RCC 7860 (cell line): Measurements from ENCODE around the gene LITAF.
"Not testable (repeated sequence)": the region's sequence is repeated elsewhere in the genome, so short reads cannot be mapped to it uniquely, and the experiment has no call there.

Experiments
- DNase-seq: peaks from one replicate; pipeline ENCODE4 v3.0.0-alpha.2; 2015; ENCODE audit warnings: low spot score
- FAIRE-seq: peaks from 2 replicates; lab custom pipeline; 2012; peaks lifted over from hg19 to GRCh38; lab: Jason Lieb, UNC

LITAF gene

GRCh38 chr16:11621539-11621919 is 34.8 kb upstream of the LITAF start:
- FAIRE-seq: no peak

GRCh38 chr16:11620243-11621003 is 33.7 kb upstream of the LITAF start:
- no peak for FAIRE-seq

More at GRCh38 chr16:11621539-11621919, 34.8 kb upstream of the LITAF start:
- DNase-seq: no peak

GRCh38 chr16:11619327-11619851 is 32.7 kb upstream of the LITAF start:
- FAIRE-seq (no peak), DNase-seq (no peak)

More at GRCh38 chr16:11620243-11621003, 33.7 kb upstream of the LITAF start:
- DNase-seq: no peak

- DNase-seq (no peak), FAIRE-seq (no peak)
Measured at GRCh38 chr16:11618107-11618717, 31.5 kb upstream of the LITAF start.

GRCh38 chr16:11615748-11616447 is 29.2 kb upstream of the LITAF start:
- FAIRE-seq: peak; percentile 57

GRCh38 chr16:11614587-11615175 is 28.0 kb upstream of the LITAF start:
- FAIRE-seq: no peak

More at GRCh38 chr16:11615748-11616447, 29.2 kb upstream of the LITAF start:
- peak; percentile 36 for DNase-seq

GRCh38 chr16:11613381-11614303 is 26.9 kb upstream of the LITAF start:
- DNase-seq (peak; percentile 79), FAIRE-seq (peak; percentile 18)

More at GRCh38 chr16:11614587-11615175, 28.0 kb upstream of the LITAF start:
- DNase-seq: peak; percentile 49

- DNase-seq (no peak), FAIRE-seq (no peak)
Measured at GRCh38 chr16:11612665-11613025, 25.9 kb upstream of the LITAF start.

- peak; percentile 92 for DNase-seq
- FAIRE-seq: peak; percentile 84
Measured at GRCh38 chr16:11611871-11612664, 25.3 kb upstream of the LITAF start.

GRCh38 chr16:11610580-11610979 is 23.9 kb upstream of the LITAF start:
- peak; percentile 11 for DNase-seq
- no peak for FAIRE-seq

GRCh38 chr16:11610121-11610505 is 23.4 kb upstream of the LITAF start:
- no peak for FAIRE-seq

GRCh38 chr16:11609474-11610120 is 22.9 kb upstream of the LITAF start:
- DNase-seq (peak; percentile 96), FAIRE-seq (peak; percentile 88)

More at GRCh38 chr16:11610121-11610505, 23.4 kb upstream of the LITAF start:
- no peak for DNase-seq

- no peak for DNase-seq
- FAIRE-seq: no peak
Measured at GRCh38 chr16:11605891-11606290, 19.2 kb upstream of the LITAF start.

GRCh38 chr16:11605564-11605886 is 18.8 kb upstream of the LITAF start:
- DNase-seq: no peak
- FAIRE-seq: no peak

- no peak for FAIRE-seq
Measured at GRCh38 chr16:11604783-11605563, 18.3 kb upstream of the LITAF start.

GRCh38 chr16:11604296-11604695 is 17.6 kb upstream of the LITAF start:
- FAIRE-seq, DNase-seq: not testable (repeated sequence)

More at GRCh38 chr16:11604783-11605563, 18.3 kb upstream of the LITAF start:
- DNase-seq: no peak

- DNase-seq: no peak
- FAIRE-seq: no peak
Measured at GRCh38 chr16:11603331-11603750, 16.6 kb upstream of the LITAF start.

- FAIRE-seq (no peak), DNase-seq (no peak)
Measured at GRCh38 chr16:11602321-11602720, 15.6 kb upstream of the LITAF start.
